Brain microvascular endothelial cell (primary cell): ENCODE measurements around the gene DYSF.
"Not testable (repeated sequence)": the region's sequence is repeated elsewhere in the genome, so short reads cannot be mapped to it uniquely, and the experiment has no call there.

ENCODE experiments used
- DNase-seq: peaks from one replicate; pipeline ENCODE4 v3.0.0-alpha.2; 2020
- H3K27ac ChIP-seq: fragments of 250-450 bp; sonication (Bioruptor Pico); 2 replicates; pipeline ENCODE4 v1.5.1; 2020; ENCODE audit warnings: mild to moderate bottlenecking, moderate library complexity
- H3K27me3 ChIP-seq: fragments of 250-450 bp; sonication (Bioruptor Pico); replicated peaks from 2 replicates; pipeline ENCODE4 v1.5.1; 2020; ENCODE audit warnings: mild to moderate bottlenecking
- H3K36me3 ChIP-seq: fragments of 250-450 bp; sonication (Bioruptor Pico); replicated peaks from 2 replicates; pipeline ENCODE4 v1.5.1; 2020; ENCODE audit warnings: mild to moderate bottlenecking
- H3K4me3 ChIP-seq: 2 replicates; pipeline ENCODE4 v1.5.1; 2011; ENCODE audit warnings: low read depth, mild to moderate bottlenecking, control low read depth, low read length, moderate library complexity
- CTCF ChIP-seq: IDR thresholded peaks from 2 replicates; pipeline ENCODE4 v1.5.1; 2011; ENCODE audit warnings: low read depth, mild to moderate bottlenecking, moderate library complexity, low read length, control low read depth, inconsistent platforms; ENCODE audit errors: missing control alignments
- in situ Hi-C: cut with HindIII; loops from 2 replicates; pipeline ENCODE4 v1.10.0; 2017; ENCODE audit warnings: low sequenced_read_pairs, low pct_ligation_motif_present

The DYSF gene

GRCh38 chr2:71419976-71420375, 33.4 kb upstream of the DYSF start:
- Histone ChIP-seq H3K4me3 (no peak overlapping the region), H3K27ac (no peak overlapping the region), H3K27me3 (no peaks in the 10 kb centered on the region), H3K36me3 (peaks cover 7% of the 10 kb centered on the region)
- in situ Hi-C loops, result no loop called here
- no peak for TF ChIP-seq CTCF
- no peak for DNase-seq

GRCh38 chr2:71422786-71423185, 30.6 kb upstream of the DYSF start:
- in situ Hi-C loops, result no loop called here
- DNase-seq, result no peak
- no peak overlapping the region for H3K27ac ChIP-seq

GRCh38 chr2:71423817-71424420, 29.4 kb upstream of the DYSF start:
- no peak for DNase-seq
- no peaks in the 10 kb centered on the region for H3K27me3 ChIP-seq
- in situ Hi-C loops, result no loop called here
- H3K27ac ChIP-seq, result no peak overlapping the region
- H3K4me3 ChIP-seq, result no peak overlapping the region
- H3K36me3 ChIP-seq, result peaks cover 13% of the 10 kb centered on the region
- no peak for TF ChIP-seq CTCF

More at GRCh38 chr2:71422786-71423185, 30.6 kb upstream of the DYSF start:
- Histone ChIP-seq H3K27me3 (no peaks in the 10 kb centered on the region), H3K36me3 (peaks cover 7% of the 10 kb centered on the region), H3K4me3 (no peak overlapping the region)
- TF ChIP-seq CTCF, result no peak

GRCh38 chr2:71426721-71427120, 26.6 kb upstream of the DYSF start:
- DNase-seq, result no peak

GRCh38 chr2:71428472-71429383, 24.6 kb upstream of the DYSF start:
- TF ChIP-seq CTCF, result no peak
- Histone ChIP-seq H3K4me3 (no peak overlapping the region), H3K36me3 (peaks cover 25% of the 10 kb centered on the region), H3K27ac (no peak overlapping the region), H3K27me3 (no peaks in the 10 kb centered on the region)
- in situ Hi-C loops, result no loop called here
- no peak for DNase-seq

More at GRCh38 chr2:71426721-71427120, 26.6 kb upstream of the DYSF start:
- in situ Hi-C loops, result no loop called here
- H3K27ac ChIP-seq, result no peak overlapping the region
- no peak overlapping the region for H3K4me3 ChIP-seq
- H3K36me3 ChIP-seq, result peaks cover 18% of the 10 kb centered on the region
- H3K27me3 ChIP-seq, result no peaks in the 10 kb centered on the region
- TF ChIP-seq CTCF, result no peak

GRCh38 chr2:71445142-71445541, 8.2 kb upstream of the DYSF start:
- DNase-seq, H3K4me3 ChIP-seq, H3K36me3 ChIP-seq, H3K27me3 ChIP-seq, in situ Hi-C loops, H3K27ac ChIP-seq: not testable (repeated sequence)
